HepG2 (cell line): ENCODE measurements around the gene CDKN2AIP. TPM values are rescaled to one million over a fixed set of nuclear protein-coding genes. Genes with fewer than 3 reads are reported as not detected.
A peak's percentile ranks its signal among the peaks of the same experiment; 100 is the strongest.

Experiments
- CREB1 ChIP-seq, 2 experiments: fragments of 450-650 bp in 1 of 2; IDR thresholded peaks; 2 replicates each; pipeline ENCODE4 v1.6.1; 2016 to 2017; ENCODE audit warnings: control low read depth in 1 of 2, mild to moderate bottlenecking in 1 of 2, missing compliant biosample characterization in 1 of 2, missing genetic modification characterization in 1 of 2
- GTF3A ChIP-seq: sonication (generic); formaldehyde crosslinking; conservative IDR thresholded peaks from 2 replicates; pipeline ENCODE4 v1.4.0; 2020; ENCODE audit warnings: mild to moderate bottlenecking, missing genetic modification reagents
- HOXA9 ChIP-seq: sonication (generic); formaldehyde crosslinking; IDR thresholded peaks from 2 replicates; pipeline ENCODE4 v1.8.1; 2022; ENCODE audit warnings: missing genetic modification reagents, mild to moderate bottlenecking, moderate library complexity, borderline replicate concordance
- ISL2 ChIP-seq: sonication (generic); formaldehyde crosslinking; IDR thresholded peaks from 2 replicates; pipeline ENCODE4 v1.5.0; 2020; ENCODE audit warnings: missing genetic modification reagents
- KLF13 ChIP-seq: sonication (generic); formaldehyde crosslinking; IDR thresholded peaks from 2 replicates; pipeline ENCODE4 v1.4.0; 2020; ENCODE audit warnings: mild to moderate bottlenecking, missing genetic modification reagents
- NAIF1 ChIP-seq: sonication (generic); formaldehyde crosslinking; IDR thresholded peaks from 2 replicates; pipeline ENCODE4 v1.5.0; 2020; ENCODE audit warnings: mild to moderate bottlenecking, missing genetic modification reagents, borderline replicate concordance
- POGK ChIP-seq: sonication (generic); formaldehyde crosslinking; conservative IDR thresholded peaks from 2 replicates; pipeline ENCODE4 v1.8.0; 2022; ENCODE audit warnings: mild to moderate bottlenecking, moderate library complexity, missing genetic modification reagents
- RARG ChIP-seq: sonication (generic); formaldehyde crosslinking; IDR thresholded peaks from 2 replicates; pipeline ENCODE4 v1.4.0; 2020; ENCODE audit warnings: low read depth, mild to moderate bottlenecking, missing genetic modification reagents
- SAP130 ChIP-seq: IDR thresholded peaks from 2 replicates; pipeline ENCODE4 v1.6.1; 2016; ENCODE audit warnings: low read depth
- TIGD3 ChIP-seq: sonication (generic); formaldehyde crosslinking; IDR thresholded peaks from 2 replicates; pipeline ENCODE4 v1.5.1; 2020; ENCODE audit warnings: mild to moderate bottlenecking, missing genetic modification reagents, borderline replicate concordance
- ZC3H13 ChIP-seq: sonication (generic); formaldehyde crosslinking; IDR thresholded peaks from 2 replicates; pipeline ENCODE4 v1.8.1; 2023; ENCODE audit warnings: mild to moderate bottlenecking, missing genetic modification reagents, moderate library complexity
- ZNF136 ChIP-seq: sonication (generic); formaldehyde crosslinking; IDR thresholded peaks from 2 replicates; pipeline ENCODE4 v1.8.1; 2022; ENCODE audit warnings: low read depth, mild to moderate bottlenecking, moderate library complexity, missing genetic modification reagents
- ZNF224 ChIP-seq: sonication (generic); formaldehyde crosslinking; IDR thresholded peaks from 2 replicates; pipeline ENCODE4 v1.5.0; 2020; ENCODE audit warnings: mild to moderate bottlenecking, missing genetic modification reagents
- ZNF282 ChIP-seq: fragments of 450-650 bp; IDR thresholded peaks from 2 replicates; pipeline ENCODE4 v1.6.1; 2018; ENCODE audit not compliant: partially characterized antibody
- ZNF547 ChIP-seq: sonication (generic); formaldehyde crosslinking; IDR thresholded peaks from 2 replicates; pipeline ENCODE4 v1.5.1; 2020; ENCODE audit warnings: mild to moderate bottlenecking, missing genetic modification reagents
- ZNF558 ChIP-seq: sonication (generic); formaldehyde crosslinking; IDR thresholded peaks from 2 replicates; pipeline ENCODE4 v1.9.0; 2022; ENCODE audit warnings: mild to moderate bottlenecking, missing genetic modification reagents, borderline replicate concordance
- ZNF562 ChIP-seq: sonication (generic); formaldehyde crosslinking; IDR thresholded peaks from 2 replicates; pipeline ENCODE4 v1.8.0; 2022; ENCODE audit warnings: missing genetic modification reagents, borderline replicate concordance
- ZNF569 ChIP-seq: sonication (generic); formaldehyde crosslinking; IDR thresholded peaks from 2 replicates; pipeline ENCODE4 v1.5.0; 2020; ENCODE audit warnings: mild to moderate bottlenecking, missing genetic modification reagents, moderate library complexity, borderline replicate concordance
- ZNF607 ChIP-seq: sonication (generic); formaldehyde crosslinking; IDR thresholded peaks from 2 replicates; pipeline ENCODE4 v1.5.1; 2020; ENCODE audit warnings: missing genetic modification reagents, mild to moderate bottlenecking, borderline replicate concordance
- ZNF777 ChIP-seq: sonication (generic); formaldehyde crosslinking; IDR thresholded peaks from 2 replicates; pipeline ENCODE4 v1.4.0; 2020; ENCODE audit warnings: missing genetic modification reagents
- ZNF841 ChIP-seq: sonication (generic); formaldehyde crosslinking; IDR thresholded peaks from 2 replicates; pipeline ENCODE4 v1.8.1; 2023; ENCODE audit warnings: missing genetic modification reagents, borderline replicate concordance
- polyA plus RNA-seq, 8 experiments: library from polyadenylated mRNA; depleted of rRNA in 3 of 8; stranded (reverse) in 7 of 8; unstranded in 1 of 8; fragments of >200 nt; fragmentation: Illumina TruSeq in 4 of 8; extraction: Trizol in 4 of 8; gene quantifications; 2 replicates each; pipeline versions ENCODE4 v1.2.1 to v1.2.3, GENCODE V29; 2011 to 2016; ENCODE audit warnings: low read depth in 4 of 8, missing spikeins in 1 of 8, mixed read lengths in 1 of 8; ENCODE audit not compliant: insufficient read depth in 1 of 8
- total RNA-seq, 5 experiments: library from RNA; depleted of rRNA; stranded (reverse); fragments of >200 nt; fragmentation: Illumina TruSeq; extraction: Trizol; gene quantifications; 2 replicates each; pipeline ENCODE4 v1.2.3, GENCODE V29; 2016; ENCODE audit warnings: low read depth in 1 of 5

The CDKN2AIP gene
- total and polyA plus RNA-seq, 2 of the 13 experiments (the other 11 are each of a cell fraction or from before 2014, with no cell fraction given) = 17.0 to 18.7 TPM

- TF ChIP-seq ZNF841 (CRISPR knock-in tag) = peak; percentile 72; the same call in 1 of the 2 replicates
- TF ChIP-seq RARG (CRISPR knock-in tag) = no peak
- TF ChIP-seq ZNF558 = 0 out of 2 replicates have a peak, but pooled peaks have one; percentile 61
- no peak for TF ChIP-seq TIGD3
- peak; percentile 70; the same call in 1 of the 2 replicates for TF ChIP-seq NAIF1 (CRISPR knock-in tag)
- TF ChIP-seq ZNF562 (CRISPR knock-in tag) = no peak
- TF ChIP-seq ZNF607 (CRISPR knock-in tag) = no peak; the same call in none of the 2 replicates
- TF ChIP-seq ZNF282 = no peak
- TF ChIP-seq ZNF547 (CRISPR knock-in tag) = peak; percentile 20; the same call in 1 of the 2 replicates
- TF ChIP-seq ZNF136 (CRISPR knock-in tag) = no peak
- TF ChIP-seq KLF13 = no peak
- peak; percentile 84; the same call in 1 of the 2 replicates for TF ChIP-seq ZNF569 (CRISPR knock-in tag)
- TF ChIP-seq HOXA9 = peak; percentile 71; the same call in 1 of the 2 replicates
- 0 out of 2 replicates have a peak, but pooled peaks have one; percentile 18 for TF ChIP-seq ZNF224 (CRISPR knock-in tag)
- TF ChIP-seq ZNF777 = peak; percentile 64
- peak; percentile 59 for TF ChIP-seq ZC3H13 (CRISPR knock-in tag)
- TF ChIP-seq POGK (CRISPR knock-in tag) = peak; percentile 79
- peak; percentile 45; the same call in 1 of the 2 replicates for TF ChIP-seq ISL2 (CRISPR knock-in tag)
- TF ChIP-seq SAP130 (CRISPR knock-in tag) = peak; percentile 78
- no peak for TF ChIP-seq GTF3A
- TF ChIP-seq CREB1 (IDR thresholded peaks at IDR 0.05) = peak; percentile 45; the same call in 1 of the 2 replicates
- TF ChIP-seq CREB1 (CRISPR knock-in tag; IDR thresholded peaks at IDR 0.05) = 0 out of 2 replicates have a peak, but pooled peaks have one; percentile 23
These were observed at the start of gene CDKN2AIP (continued) for GRCh38 chr4:183444214-183445096.
